DOHH2 (cell line): Measurements from ENCODE around the gene IMP3.

Experiments used
- H3F3A ChIP-seq: fragments of 200-600 bp; sonication (generic), shearing (Covaris generic); 2 replicates; pipeline ENCODE4 v1.6.0; 2016; ENCODE audit warnings: antibody characterized with exemption, mild to moderate bottlenecking; ENCODE audit not compliant: control insufficient read depth, insufficient read depth
- H3K27ac ChIP-seq: fragments of 200-600 bp; sonication (generic); 2 replicates; pipeline ENCODE4 v1.5.1; 2014; ENCODE audit warnings: low read depth, mild to moderate bottlenecking, low read length, moderate library complexity
- H3K27me3 ChIP-seq: fragments of 200-600 bp; sonication (generic); 2 replicates; pipeline ENCODE4 v1.6.1; 2014; ENCODE audit warnings: mild to moderate bottlenecking, low read length, mixed read lengths; ENCODE audit not compliant: control insufficient read depth
- H3K36me3 ChIP-seq: fragments of 200-600 bp; sonication (generic); 2 replicates; pipeline ENCODE4 v1.6.1; 2014; ENCODE audit warnings: mild to moderate bottlenecking, low read length, moderate library complexity, mixed read lengths; ENCODE audit not compliant: control insufficient read depth
- H3K4me1 ChIP-seq: fragments of 200-600 bp; sonication (generic); 2 replicates; pipeline ENCODE4 v1.6.1; 2014; ENCODE audit warnings: mild to moderate bottlenecking, low read length, mixed read lengths; ENCODE audit not compliant: control insufficient read depth
- H3K4me2 ChIP-seq: fragments of 200-600 bp; sonication (generic); 2 replicates; pipeline ENCODE4 v1.6.0; 2014; ENCODE audit warnings: mild to moderate bottlenecking, low read length, moderate library complexity
- H3K4me3 ChIP-seq: fragments of 200-600 bp; sonication (generic); 2 replicates; pipeline ENCODE4 v1.5.1; 2014; ENCODE audit warnings: mild to moderate bottlenecking, low read length, mixed read lengths
- H3K79me2 ChIP-seq: fragments of 200-600 bp; sonication (generic); 2 replicates; pipeline ENCODE4 v1.6.1; 2014; ENCODE audit warnings: mild to moderate bottlenecking, low read length, mixed read lengths; ENCODE audit not compliant: control insufficient read depth
- H3K9me2 ChIP-seq: fragments of 200-600 bp; sonication (generic); replicated peaks from 2 replicates; pipeline ENCODE4 v1.6.1; 2014; ENCODE audit warnings: mild to moderate bottlenecking, low read length, mixed read lengths; ENCODE audit not compliant: control insufficient read depth
- H3K9me3 ChIP-seq: fragments of 200-600 bp; sonication (generic); 2 replicates; pipeline ENCODE4 v1.6.1; 2014; ENCODE audit warnings: antibody characterized with exemption, low read length, mixed read lengths; ENCODE audit not compliant: control insufficient read depth, insufficient read depth
- H4K20me1 ChIP-seq: fragments of 200-600 bp; sonication (generic); 2 replicates; pipeline ENCODE4 v1.6.0; 2014; ENCODE audit warnings: low read depth, mild to moderate bottlenecking, antibody characterized with exemption, low read length, moderate library complexity; ENCODE audit not compliant: control insufficient read depth, insufficient read depth
- EZH2phosphoT487 ChIP-seq: fragments of 200-600 bp; sonication (generic); IDR thresholded peaks from 2 replicates; pipeline ENCODE4 v1.6.1; 2017; ENCODE audit warnings: borderline replicate concordance, mild to moderate bottlenecking, antibody characterized with exemption, low read length, moderate library complexity, mixed read lengths
- TF ChIP-seq, protein P1 (sequence below): fragments of 200-600 bp; sonication (generic); IDR thresholded peaks from one replicate; pipeline ENCODE4 v1.5.1; 2014; ENCODE audit warnings: antibody characterized with exemption, mild to moderate bottlenecking, low read depth, low read length; ENCODE audit not compliant: poor library complexity, severe bottlenecking

Gene IMP3

DNA sequence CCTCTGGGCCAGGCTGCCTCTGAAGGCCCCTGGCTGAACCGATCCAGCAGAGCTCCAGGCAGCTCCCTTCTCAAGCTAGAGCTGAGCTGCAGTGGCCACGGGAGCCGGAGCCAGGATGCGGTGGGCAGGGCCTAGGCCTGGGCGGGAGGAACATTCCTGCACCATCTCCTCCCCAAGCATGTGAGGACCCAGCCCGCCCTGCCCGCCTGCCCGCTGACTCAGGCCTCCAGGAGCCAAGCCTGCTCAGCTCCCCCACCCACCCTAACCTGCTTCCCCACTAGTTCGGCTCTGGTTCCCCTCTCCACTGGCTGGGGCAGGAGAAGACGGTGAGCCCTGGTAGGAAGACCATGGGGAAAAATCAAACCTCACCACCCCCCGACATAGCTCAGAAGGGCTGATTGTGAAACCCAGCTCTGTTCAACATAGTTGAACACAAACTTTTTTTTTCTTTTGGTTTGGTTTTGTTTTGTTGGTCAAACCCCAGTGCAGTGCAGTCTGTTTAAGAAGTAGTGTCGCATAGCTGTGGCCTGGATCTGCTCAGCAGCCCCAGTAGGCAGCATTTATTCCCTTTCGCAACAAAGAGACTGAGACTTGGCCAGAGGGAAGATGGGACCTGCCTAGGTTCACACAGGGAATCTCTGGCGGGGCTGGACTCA lies 21.2 kb upstream of the IMP3 start:
- Histone ChIP-seq H3K9me2 (no peaks in the 10 kb centered on the region), H3K4me1 (no peaks in the 10 kb centered on the region), H3K36me3 (no peaks in the 10 kb centered on the region), H3K9me3 (no peaks in the 10 kb centered on the region), H3F3A (no peaks in the 10 kb centered on the region), H3K4me3 (no peak overlapping the region), H3K4me2 (no peak overlapping the region), H3K79me2 (no peaks in the 10 kb centered on the region), H3K27ac (no peak overlapping the region), H3K27me3 (peaks cover 2% of the 10 kb centered on the region; the same call in 1 of the 2 replicates), H4K20me1 (no peaks in the 10 kb centered on the region)
- TF ChIP-seq, protein P1, sequence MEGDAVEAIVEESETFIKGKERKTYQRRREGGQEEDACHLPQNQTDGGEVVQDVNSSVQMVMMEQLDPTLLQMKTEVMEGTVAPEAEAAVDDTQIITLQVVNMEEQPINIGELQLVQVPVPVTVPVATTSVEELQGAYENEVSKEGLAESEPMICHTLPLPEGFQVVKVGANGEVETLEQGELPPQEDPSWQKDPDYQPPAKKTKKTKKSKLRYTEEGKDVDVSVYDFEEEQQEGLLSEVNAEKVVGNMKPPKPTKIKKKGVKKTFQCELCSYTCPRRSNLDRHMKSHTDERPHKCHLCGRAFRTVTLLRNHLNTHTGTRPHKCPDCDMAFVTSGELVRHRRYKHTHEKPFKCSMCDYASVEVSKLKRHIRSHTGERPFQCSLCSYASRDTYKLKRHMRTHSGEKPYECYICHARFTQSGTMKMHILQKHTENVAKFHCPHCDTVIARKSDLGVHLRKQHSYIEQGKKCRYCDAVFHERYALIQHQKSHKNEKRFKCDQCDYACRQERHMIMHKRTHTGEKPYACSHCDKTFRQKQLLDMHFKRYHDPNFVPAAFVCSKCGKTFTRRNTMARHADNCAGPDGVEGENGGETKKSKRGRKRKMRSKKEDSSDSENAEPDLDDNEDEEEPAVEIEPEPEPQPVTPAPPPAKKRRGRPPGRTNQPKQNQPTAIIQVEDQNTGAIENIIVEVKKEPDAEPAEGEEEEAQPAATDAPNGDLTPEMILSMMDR, result no peak
- no peak for TF ChIP-seq EZH2phosphoT487

DNA sequence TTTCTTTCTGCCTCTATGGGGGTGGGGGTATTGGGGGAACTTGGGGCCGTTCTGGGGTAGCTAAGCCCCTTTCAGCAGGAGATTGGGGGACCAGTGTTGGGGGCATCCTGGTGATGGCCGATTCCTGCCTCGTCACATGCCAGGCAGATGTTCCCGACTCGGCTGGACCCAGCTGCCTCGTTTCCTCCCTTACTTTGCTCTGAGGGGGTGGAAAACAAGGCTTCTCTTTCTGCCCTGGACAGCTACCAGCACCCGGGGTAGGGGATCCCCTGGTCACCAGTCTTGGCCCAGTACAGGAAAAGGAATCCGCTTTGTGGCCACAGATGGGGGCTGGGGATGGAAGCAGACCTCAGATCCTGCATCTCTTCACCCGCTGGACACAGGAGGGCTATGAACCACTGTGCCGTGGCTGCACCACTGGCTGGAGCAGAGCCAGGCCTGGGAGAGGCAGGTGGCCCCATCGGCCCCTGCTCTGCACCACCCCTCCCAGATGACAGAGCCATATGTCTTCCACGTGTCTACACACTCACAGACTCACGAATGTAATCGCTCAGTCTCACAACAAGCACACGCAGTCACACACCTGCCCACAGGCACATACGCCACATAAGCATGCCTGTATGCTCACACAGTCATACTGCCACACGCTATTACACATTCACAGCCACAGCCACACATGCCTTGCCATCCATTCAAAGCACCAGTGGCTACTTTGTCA lies 20.1 kb upstream of the IMP3 start:
- H3K27ac ChIP-seq, result no peak overlapping the region
- no peak overlapping the region for H3K4me3 ChIP-seq
- H3K27me3 ChIP-seq, result peaks cover 2% of the 10 kb centered on the region; the same call in 1 of the 2 replicates
- no peaks in the 10 kb centered on the region for H3K9me3 ChIP-seq
- H3K79me2 ChIP-seq, result no peaks in the 10 kb centered on the region
- H3F3A ChIP-seq, result no peaks in the 10 kb centered on the region
- H4K20me1 ChIP-seq, result no peaks in the 10 kb centered on the region
- H3K4me2 ChIP-seq, result no peak overlapping the region
- no peak for TF ChIP-seq EZH2phosphoT487
- TF ChIP-seq, protein P1, result no peak
- no peaks in the 10 kb centered on the region for H3K9me2 ChIP-seq
- no peaks in the 10 kb centered on the region for H3K36me3 ChIP-seq
- H3K4me1 ChIP-seq, result no peaks in the 10 kb centered on the region

DNA sequence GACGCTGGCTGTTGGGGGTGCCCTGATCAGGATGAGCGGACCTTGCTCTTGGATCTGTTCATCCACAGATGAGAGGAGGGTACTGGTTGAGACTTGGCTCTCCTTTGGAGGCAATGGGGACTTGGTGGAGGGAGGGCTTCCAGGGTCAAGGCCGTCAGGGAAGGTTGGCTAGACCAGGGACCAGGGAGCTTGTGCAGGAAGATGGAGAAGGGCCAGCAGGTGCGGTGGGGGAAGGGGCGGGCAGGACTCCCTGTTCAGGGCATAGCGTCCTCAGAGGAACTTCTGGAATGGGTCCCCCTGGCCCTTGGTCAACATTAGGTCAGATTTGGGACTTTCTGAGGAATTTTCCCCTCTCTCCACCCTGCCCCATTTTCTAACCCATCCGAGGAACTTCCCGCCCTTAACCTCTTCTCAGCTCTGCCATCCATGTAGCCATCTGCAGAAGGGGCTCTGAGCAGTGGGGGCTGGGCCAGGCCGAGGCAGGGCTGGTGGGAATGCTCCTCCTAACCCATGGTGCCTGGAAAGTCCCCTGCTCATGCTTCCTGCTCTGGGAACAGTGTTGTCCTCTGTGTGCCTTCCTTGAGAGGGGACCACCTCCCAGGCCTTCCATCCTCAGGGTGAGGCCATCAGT lies 19.2 kb upstream of the IMP3 start:
- Histone ChIP-seq H4K20me1 (no peaks in the 10 kb centered on the region), H3K36me3 (no peaks in the 10 kb centered on the region)

DNA sequence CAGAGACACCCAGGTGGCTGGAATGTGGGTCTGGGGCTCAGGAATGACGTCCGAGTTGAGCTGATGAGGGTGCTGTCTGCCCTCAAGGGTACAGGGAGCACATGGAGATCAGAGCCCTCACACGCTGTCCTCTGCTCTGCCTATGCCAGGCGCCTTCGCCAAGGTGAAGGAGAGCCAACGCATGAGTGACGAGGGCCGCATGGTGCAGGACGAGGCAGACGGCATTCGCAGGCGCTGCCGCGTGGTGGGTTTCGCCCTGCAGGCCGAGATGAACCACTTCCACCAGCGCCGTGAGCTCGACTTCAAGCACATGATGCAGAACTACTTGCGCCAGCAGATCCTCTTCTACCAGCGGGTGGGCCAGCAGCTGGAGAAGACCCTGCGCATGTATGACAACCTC lies 16.8 kb upstream of the IMP3 start:
- H3K4me1 ChIP-seq, result no peaks in the 10 kb centered on the region
- TF ChIP-seq, protein P1, result no peak
- no peak for TF ChIP-seq EZH2phosphoT487
- no peaks in the 10 kb centered on the region for H3K36me3 ChIP-seq
- H3K27me3 ChIP-seq, result peaks cover 2% of the 10 kb centered on the region; the same call in 1 of the 2 replicates
- no peak overlapping the region for H3K4me3 ChIP-seq
- H3K4me2 ChIP-seq, result no peak overlapping the region
- no peaks in the 10 kb centered on the region for H3F3A ChIP-seq
- no peaks in the 10 kb centered on the region for H4K20me1 ChIP-seq
- no peaks in the 10 kb centered on the region for H3K9me2 ChIP-seq
- H3K9me3 ChIP-seq, result no peaks in the 10 kb centered on the region
- H3K27ac ChIP-seq, result no peak overlapping the region
- H3K79me2 ChIP-seq, result no peaks in the 10 kb centered on the region

More for the DNA sequence above, 19.2 kb upstream of the IMP3 start:
- no peaks in the 10 kb centered on the region for H3K79me2 ChIP-seq
- no peak overlapping the region for H3K27ac ChIP-seq
- H3K27me3 ChIP-seq, result peaks cover 2% of the 10 kb centered on the region; the same call in 1 of the 2 replicates
- H3K9me2 ChIP-seq, result no peaks in the 10 kb centered on the region
- no peaks in the 10 kb centered on the region for H3K9me3 ChIP-seq
- H3K4me1 ChIP-seq, result no peaks in the 10 kb centered on the region
- H3F3A ChIP-seq, result no peaks in the 10 kb centered on the region
- no peak overlapping the region for H3K4me3 ChIP-seq
- H3K4me2 ChIP-seq, result no peak overlapping the region
- no peak for TF ChIP-seq EZH2phosphoT487
